PC-3 (cell line): ENCODE results near the gene ZEB1. TPM values are rescaled to one million over a fixed set of nuclear protein-coding genes. Genes with fewer than 3 reads are reported as not detected.

Source experiments
- ATAC-seq: fragments of 200-7000 bp; cut with Tn5 transposase; 2 replicates; pipeline ENCODE4 v1.9.1; 2020; ENCODE audit warnings: mild to moderate bottlenecking, moderate library complexity
- BruUV-seq: library from RNA; stranded (reverse); fragments of 400-500 nt; replicated peaks from 2 replicates; lab custom pipeline; 2021; lab: Mats Ljungman, UMichigan
- CTCF ChIA-PET: fragments of 300-600 bp; sonication (Branson Sonifier 250); formaldehyde crosslinking; loops from one replicate; lab custom pipeline; 2022; ENCODE audit warnings: antibody characterized with exemption; lab: Charles Lee
- POLR2A ChIA-PET: fragments of 300-600 bp; sonication (Branson Sonifier 250); formaldehyde crosslinking; loops from one replicate; lab custom pipeline; 2022; ENCODE audit warnings: antibody characterized with exemption; ENCODE audit not compliant: unreplicated experiment; lab: Charles Lee
- DNase-seq: peaks from one replicate; pipeline ENCODE4 v3.0.0-alpha.2; 2015
- H2AFZ ChIP-seq: fragments of 300-600 bp; sonication (generic); 2 replicates; pipeline ENCODE4 v1.6.0; 2016; ENCODE audit warnings: antibody characterized with exemption, low read length
- H3F3A ChIP-seq: fragments of 300-600 bp; sonication (generic); one replicate; pipeline ENCODE4 v1.6.0; 2017; ENCODE audit warnings: antibody characterized with exemption, low read length, control low read depth, mild to moderate bottlenecking; ENCODE audit not compliant: unreplicated experiment
- H3K27ac ChIP-seq: fragments of 300-600 bp; sonication (generic); 2 replicates; pipeline ENCODE4 v1.5.1; 2016; ENCODE audit warnings: mild to moderate bottlenecking, low read length
- H3K27me3 ChIP-seq: fragments of 300-600 bp; sonication (generic); 2 replicates; pipeline ENCODE4 v1.6.1; 2016; ENCODE audit warnings: low read length, mixed read lengths
- H3K36me3 ChIP-seq: fragments of 300-600 bp; sonication (generic); 2 replicates; pipeline ENCODE4 v1.6.1; 2016; ENCODE audit warnings: low read depth, mixed run types, low read length, mixed read lengths
- H3K4me1 ChIP-seq: fragments of 300-600 bp; sonication (generic); 2 replicates; pipeline ENCODE4 v1.5.1; 2016; ENCODE audit warnings: low read length; ENCODE audit not compliant: insufficient read depth
- H3K4me2 ChIP-seq: fragments of 300-600 bp; sonication (generic); 2 replicates; pipeline ENCODE4 v1.6.0; 2016; ENCODE audit warnings: low read length
- H3K4me3 ChIP-seq: fragments of 300-600 bp; sonication (generic); 2 replicates; pipeline ENCODE4 v1.5.1; 2016; ENCODE audit warnings: mild to moderate bottlenecking, low read length, mixed read lengths
- H3K79me2 ChIP-seq: fragments of 300-600 bp; sonication (generic); 2 replicates; pipeline ENCODE4 v1.6.1; 2017; ENCODE audit warnings: low read length, mixed read lengths
- H3K9ac ChIP-seq: fragments of 300-600 bp; sonication (generic); 2 replicates; pipeline ENCODE4 v1.6.0; 2016; ENCODE audit warnings: mild to moderate bottlenecking, low read length
- H3K9me2 ChIP-seq: fragments of 300-600 bp; sonication (generic); replicated peaks from 2 replicates; pipeline ENCODE4 v1.6.1; 2016; ENCODE audit warnings: mixed run types, low read length, mixed read lengths
- H3K9me3 ChIP-seq: fragments of 300-600 bp; sonication (generic); 2 replicates; pipeline ENCODE4 v1.6.1; 2016; ENCODE audit warnings: low read length, mixed read lengths
- H4K20me1 ChIP-seq: fragments of 300-600 bp; sonication (generic); 2 replicates; pipeline ENCODE4 v1.6.1; 2016; ENCODE audit warnings: low read length, mixed read lengths
- EZH2 ChIP-seq: fragments of 300-600 bp; sonication (generic); IDR thresholded peaks from one replicate; pipeline ENCODE4 v1.6.1; 2017; ENCODE audit warnings: antibody characterized with exemption, mild to moderate bottlenecking, low read length; ENCODE audit not compliant: unreplicated experiment
- EZH2phosphoT487 ChIP-seq: fragments of 300-600 bp; sonication (generic); IDR thresholded peaks from 2 replicates; pipeline ENCODE4 v1.6.1; 2018; ENCODE audit warnings: mild to moderate bottlenecking, antibody characterized with exemption, low read length, borderline replicate concordance
- intact Hi-C: fragments of 100-400 bp; cut with micrococcal nuclease; formaldehyde crosslinking; loops from 2 replicates; pipeline ENCODE4 v1.9.0; 2023
- total RNA-seq: library from RNA; depleted of rRNA; stranded (reverse); fragments of >200 nt; gene quantifications from 2 replicates; pipeline ENCODE4 v1.2.3, GENCODE V29; 2014
- TF ChIP-seq, protein P1 (sequence below): fragments of 300-600 bp; sonication (generic); conservative IDR thresholded peaks from 2 replicates; pipeline ENCODE4 v1.5.1; 2017; ENCODE audit warnings: antibody characterized with exemption, low read depth, mild to moderate bottlenecking, low read length

The ZEB1 gene
- total RNA-seq, 1 experiment from 2014 or later: 3.9 TPM

DNA sequence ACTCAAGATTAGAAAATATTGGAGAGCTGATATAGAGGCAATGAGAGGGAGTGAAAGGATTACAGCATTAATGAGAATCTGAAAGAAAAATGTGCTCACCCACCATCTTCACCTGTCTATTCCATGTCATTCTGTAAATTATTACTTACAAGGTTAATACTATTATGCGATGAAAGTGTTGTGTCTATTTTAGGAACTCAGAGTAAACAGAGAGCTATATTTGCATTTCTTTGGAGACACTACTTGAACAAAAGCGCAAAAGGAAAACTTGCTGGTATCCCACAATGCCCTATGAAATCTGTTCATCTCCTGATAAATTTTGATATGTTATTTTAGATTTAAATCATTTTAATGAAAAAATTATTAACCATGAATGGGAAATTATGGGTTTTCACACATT lies 196.1 kb downstream of the ZEB1 start:
- BruUV-seq: no TSS peak
- Histone ChIP-seq H3K27ac (no peak overlapping the region), H3K9me3 (no peaks in the 10 kb centered on the region), H3K79me2 (no peaks in the 10 kb centered on the region), H3K4me2 (no peak overlapping the region), H2AFZ (no peak overlapping the region), H3K4me1 (peaks cover 9% of the 10 kb centered on the region; the same call in 1 of the 2 replicates), H3K27me3 (no peaks in the 10 kb centered on the region), H4K20me1 (no peaks in the 10 kb centered on the region), H3K9ac (no peak overlapping the region), H3F3A (no peaks in the 10 kb centered on the region), H3K36me3 (no peaks in the 10 kb centered on the region), H3K4me3 (no peak overlapping the region), H3K9me2 (no peaks in the 10 kb centered on the region)
- TF ChIP-seq EZH2phosphoT487: no peak
- no peak for TF ChIP-seq EZH2
- TF ChIP-seq, protein P1, sequence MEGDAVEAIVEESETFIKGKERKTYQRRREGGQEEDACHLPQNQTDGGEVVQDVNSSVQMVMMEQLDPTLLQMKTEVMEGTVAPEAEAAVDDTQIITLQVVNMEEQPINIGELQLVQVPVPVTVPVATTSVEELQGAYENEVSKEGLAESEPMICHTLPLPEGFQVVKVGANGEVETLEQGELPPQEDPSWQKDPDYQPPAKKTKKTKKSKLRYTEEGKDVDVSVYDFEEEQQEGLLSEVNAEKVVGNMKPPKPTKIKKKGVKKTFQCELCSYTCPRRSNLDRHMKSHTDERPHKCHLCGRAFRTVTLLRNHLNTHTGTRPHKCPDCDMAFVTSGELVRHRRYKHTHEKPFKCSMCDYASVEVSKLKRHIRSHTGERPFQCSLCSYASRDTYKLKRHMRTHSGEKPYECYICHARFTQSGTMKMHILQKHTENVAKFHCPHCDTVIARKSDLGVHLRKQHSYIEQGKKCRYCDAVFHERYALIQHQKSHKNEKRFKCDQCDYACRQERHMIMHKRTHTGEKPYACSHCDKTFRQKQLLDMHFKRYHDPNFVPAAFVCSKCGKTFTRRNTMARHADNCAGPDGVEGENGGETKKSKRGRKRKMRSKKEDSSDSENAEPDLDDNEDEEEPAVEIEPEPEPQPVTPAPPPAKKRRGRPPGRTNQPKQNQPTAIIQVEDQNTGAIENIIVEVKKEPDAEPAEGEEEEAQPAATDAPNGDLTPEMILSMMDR: no peak
- POLR2A ChIA-PET: no interaction called here
- ATAC-seq (no peak), DNase-seq (no peak)
- CTCF ChIA-PET: interaction anchor here (0.6 kb wide), 1 partner anchor 18 kb away, joined by 3 read pairs; no protein-coding TSS in a partner anchor
- intact Hi-C loops: no loop called here

DNA sequence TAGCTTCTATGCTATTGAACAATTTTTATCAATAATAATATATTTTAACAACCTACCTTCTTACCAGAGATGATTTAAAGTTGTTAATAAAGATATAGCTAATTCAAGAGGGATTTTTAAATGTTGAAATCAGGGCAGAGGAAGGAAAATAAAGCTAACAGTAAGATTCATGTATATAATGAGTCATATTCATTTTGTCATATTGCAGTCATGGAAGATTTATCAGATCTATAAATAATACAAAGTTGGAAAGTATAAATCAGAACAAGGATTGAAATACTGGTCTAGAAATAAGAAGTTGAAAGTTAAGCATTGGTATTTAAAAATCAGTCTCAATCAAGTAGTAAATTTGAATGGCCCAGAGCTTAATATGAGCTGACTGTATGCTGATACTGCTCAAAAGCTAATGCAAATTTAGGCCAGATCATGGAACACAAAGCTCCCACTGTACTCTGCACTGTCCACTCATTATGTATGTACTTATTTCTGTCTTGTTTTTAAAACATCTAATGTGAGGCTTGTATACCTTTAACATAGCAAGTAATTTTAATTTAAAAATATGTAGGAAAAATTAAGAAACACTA lies 196.9 kb downstream of the ZEB1 start:
- Histone ChIP-seq H3K79me2 (no peaks in the 10 kb centered on the region), H3K4me3 (no peak overlapping the region), H3K9me3 (no peaks in the 10 kb centered on the region), H3F3A (no peaks in the 10 kb centered on the region), H3K36me3 (no peaks in the 10 kb centered on the region), H3K27me3 (no peaks in the 10 kb centered on the region), H3K4me1 (peaks cover 9% of the 10 kb centered on the region; the same call in 1 of the 2 replicates), H3K27ac (no peak overlapping the region), H2AFZ (no peak overlapping the region), H4K20me1 (no peaks in the 10 kb centered on the region), H3K9ac (no peak overlapping the region), H3K4me2 (no peak overlapping the region), H3K9me2 (no peaks in the 10 kb centered on the region)
- no TSS peak for BruUV-seq
- ChIA-PET POLR2A (interaction anchor here (0.6 kb wide), 1 partner anchor 341 kb away, joined by 4 read pairs; no protein-coding TSS in a partner anchor), CTCF (interaction anchor here (0.6 kb wide), 1 partner anchor 19 kb away, joined by 3 read pairs; no protein-coding TSS in a partner anchor)
- DNase-seq: peak; percentile 35
- TF ChIP-seq EZH2 (no peak), EZH2phosphoT487 (no peak)
- TF ChIP-seq, protein P1: no peak
- peak; percentile 31 for ATAC-seq
- intact Hi-C loops: no loop called here
